Measurements from ENCODE around the gene TAF11L4.
"Not testable (repeated sequence)": the region's sequence is repeated elsewhere in the genome, so short reads cannot be mapped to it uniquely, and the experiment has no call there.

- TF ChIP-seq POLR2AphosphoS5 (IDR thresholded peaks at IDR 0.05; ENCODE audit: low read depth, low read length); CTCF (IDR thresholded peaks at IDR 0.05); PBX3 (IDR thresholded peaks at IDR 0.05); EZH2phosphoT487 (IDR thresholded peaks at IDR 0.05; ENCODE audit: borderline replicate concordance, low read depth): not testable (repeated sequence)
Observed at GRCh38 chr5:17486464-17487173, 35.0 kb upstream of the TAF11L4 start.

All from SK-N-SH (cell line).